Measurements from ENCODE around the gene BARHL1. TPM values are rescaled to one million over a fixed set of nuclear protein-coding genes. Genes with fewer than 3 reads are reported as not detected.

Gene BARHL1
- total RNA-seq, 1 donor from 2014 or later: not detected

- intact Hi-C loops (cut with micrococcal nuclease): no loop called here
- no peak for DNase-seq (ENCODE audit: low spot score)
- H3K27me3 Mint-ChIP-seq (ENCODE audit: low read depth): peaks cover 42% of the 10 kb centered on the region
These were observed 9.4 kb downstream of the BARHL1 start for GRCh38 chr9:132591751-132592314.

GRCh38 chr9:132592451-132592850, 10.0 kb downstream of the BARHL1 start:
- peaks cover 42% of the 10 kb centered on the region for H3K27me3 Mint-ChIP-seq (ENCODE audit: low read depth)

More at GRCh38 chr9:132591751-132592314, 9.4 kb downstream of the BARHL1 start:
- Mint-ChIP-seq H3K36me3 (ENCODE audit: low read depth) (peaks cover 11% of the 10 kb centered on the region), H3K4me1 (ENCODE audit: low read depth) (peaks cover 1% of the 10 kb centered on the region), H3K9me3 (no peaks in the 10 kb centered on the region), H3K4me3 (ENCODE audit: low read depth) (no peak overlapping the region), H3K27ac (no peak overlapping the region)

GRCh38 chr9:132594412-132594811, 12.0 kb downstream of the BARHL1 start:
- Mint-ChIP-seq H3K27me3 (ENCODE audit: low read depth) (peaks cover 24% of the 10 kb centered on the region), H3K36me3 (ENCODE audit: low read depth) (peaks cover 11% of the 10 kb centered on the region), H3K9me3 (no peaks in the 10 kb centered on the region), H3K27ac (no peak overlapping the region), H3K4me1 (ENCODE audit: low read depth) (peaks cover 1% of the 10 kb centered on the region), H3K4me3 (ENCODE audit: low read depth) (no peak overlapping the region)
- DNase-seq (ENCODE audit: low spot score): no peak
- intact Hi-C loops (cut with micrococcal nuclease): no loop called here

More at GRCh38 chr9:132592451-132592850, 10.0 kb downstream of the BARHL1 start:
- Mint-ChIP-seq H3K4me1 (ENCODE audit: low read depth) (peaks cover 1% of the 10 kb centered on the region), H3K27ac (no peak overlapping the region), H3K36me3 (ENCODE audit: low read depth) (peaks cover 11% of the 10 kb centered on the region), H3K4me3 (ENCODE audit: low read depth) (no peak overlapping the region), H3K9me3 (no peaks in the 10 kb centered on the region)
- intact Hi-C loops (cut with micrococcal nuclease): no loop called here
- DNase-seq (ENCODE audit: low spot score): no peak

- Mint-ChIP-seq H3K4me1 (ENCODE audit: low read depth) (peaks cover 1% of the 10 kb centered on the region), H3K9me3 (no peaks in the 10 kb centered on the region), H3K27me3 (ENCODE audit: low read depth) (peaks cover 18% of the 10 kb centered on the region), H3K27ac (no peak overlapping the region), H3K4me3 (ENCODE audit: low read depth) (no peak overlapping the region), H3K36me3 (ENCODE audit: low read depth) (peaks cover 17% of the 10 kb centered on the region)
- DNase-seq (ENCODE audit: low spot score): no peak
- intact Hi-C loops (cut with micrococcal nuclease): no loop called here
These were observed 12.9 kb downstream of the BARHL1 start for GRCh38 chr9:132595319-132595718.

GRCh38 chr9:132596200-132596599, 13.8 kb downstream of the BARHL1 start:
- Mint-ChIP-seq H3K27ac (no peak overlapping the region), H3K27me3 (ENCODE audit: low read depth) (peaks cover 13% of the 10 kb centered on the region), H3K4me1 (ENCODE audit: low read depth) (peaks cover 1% of the 10 kb centered on the region), H3K4me3 (ENCODE audit: low read depth) (no peak overlapping the region), H3K36me3 (ENCODE audit: low read depth) (peaks cover 24% of the 10 kb centered on the region), H3K9me3 (no peaks in the 10 kb centered on the region)
- no peak for DNase-seq (ENCODE audit: low spot score)
- intact Hi-C loops (cut with micrococcal nuclease): no loop called here

- Mint-ChIP-seq H3K27ac (no peak overlapping the region), H3K9me3 (no peaks in the 10 kb centered on the region), H3K4me3 (ENCODE audit: low read depth) (no peak overlapping the region), H3K27me3 (ENCODE audit: low read depth) (peaks cover 4% of the 10 kb centered on the region), H3K36me3 (ENCODE audit: low read depth) (peaks cover 27% of the 10 kb centered on the region), H3K4me1 (ENCODE audit: low read depth) (peaks cover 5% of the 10 kb centered on the region)
- intact Hi-C loops (cut with micrococcal nuclease): no loop called here
- DNase-seq (ENCODE audit: low spot score): no peak
These were observed 14.8 kb downstream of the BARHL1 start for GRCh38 chr9:132597073-132597775.

- H3K27ac Mint-ChIP-seq: no peak overlapping the region
- no peak overlapping the region for H3K4me3 Mint-ChIP-seq (ENCODE audit: low read depth)
- H3K9me3 Mint-ChIP-seq: no peaks in the 10 kb centered on the region
- no peaks in the 10 kb centered on the region for H3K27me3 Mint-ChIP-seq (ENCODE audit: low read depth)
- DNase-seq (ENCODE audit: low spot score): no peak
- peaks cover 11% of the 10 kb centered on the region for H3K4me1 Mint-ChIP-seq (ENCODE audit: low read depth)
- peaks cover 32% of the 10 kb centered on the region for H3K36me3 Mint-ChIP-seq (ENCODE audit: low read depth)
- intact Hi-C loops (cut with micrococcal nuclease): no loop called here
These were observed 18.0 kb downstream of the BARHL1 start for GRCh38 chr9:132600326-132600984.

GRCh38 chr9:132602207-132602606, 19.8 kb downstream of the BARHL1 start:
- Mint-ChIP-seq H3K4me3 (ENCODE audit: low read depth) (no peak overlapping the region), H3K36me3 (ENCODE audit: low read depth) (peaks cover 29% of the 10 kb centered on the region), H3K4me1 (ENCODE audit: low read depth) (peaks cover 9% of the 10 kb centered on the region), H3K9me3 (no peaks in the 10 kb centered on the region), H3K27me3 (ENCODE audit: low read depth) (no peaks in the 10 kb centered on the region), H3K27ac (no peak overlapping the region)
- no peak for DNase-seq (ENCODE audit: low spot score)
- intact Hi-C loops (cut with micrococcal nuclease): no loop called here

GRCh38 chr9:132605387-132605786, 23.0 kb downstream of the BARHL1 start:
- H3K36me3 Mint-ChIP-seq (ENCODE audit: low read depth): peaks cover 47% of the 10 kb centered on the region
- H3K4me3 Mint-ChIP-seq (ENCODE audit: low read depth): no peak overlapping the region
- DNase-seq (ENCODE audit: low spot score): no peak
- intact Hi-C loops (cut with micrococcal nuclease): no loop called here
- H3K9me3 Mint-ChIP-seq: no peaks in the 10 kb centered on the region
- H3K27ac Mint-ChIP-seq: no peak overlapping the region
- H3K27me3 Mint-ChIP-seq (ENCODE audit: low read depth): no peaks in the 10 kb centered on the region
- peaks cover 14% of the 10 kb centered on the region for H3K4me1 Mint-ChIP-seq (ENCODE audit: low read depth)

- no peak overlapping the region for H3K27ac Mint-ChIP-seq
- DNase-seq (ENCODE audit: low spot score): no peak
- no peaks in the 10 kb centered on the region for H3K27me3 Mint-ChIP-seq (ENCODE audit: low read depth)
- H3K4me1 Mint-ChIP-seq (ENCODE audit: low read depth): peaks cover 14% of the 10 kb centered on the region
- H3K9me3 Mint-ChIP-seq: no peaks in the 10 kb centered on the region
- H3K36me3 Mint-ChIP-seq (ENCODE audit: low read depth): peaks cover 49% of the 10 kb centered on the region
- H3K4me3 Mint-ChIP-seq (ENCODE audit: low read depth): no peak overlapping the region
- intact Hi-C loops (cut with micrococcal nuclease): no loop called here
These were observed 23.7 kb downstream of the BARHL1 start for GRCh38 chr9:132606066-132606465.

GRCh38 chr9:132609184-132609583, 26.8 kb downstream of the BARHL1 start:
- no peak for DNase-seq (ENCODE audit: low spot score)
- H3K4me3 Mint-ChIP-seq (ENCODE audit: low read depth): no peak overlapping the region
- H3K36me3 Mint-ChIP-seq (ENCODE audit: low read depth): peaks cover 53% of the 10 kb centered on the region
- H3K27me3 Mint-ChIP-seq (ENCODE audit: low read depth): no peaks in the 10 kb centered on the region
- intact Hi-C loops (cut with micrococcal nuclease): no loop called here
- peaks cover 5% of the 10 kb centered on the region for H3K4me1 Mint-ChIP-seq (ENCODE audit: low read depth)
- no peak overlapping the region for H3K27ac Mint-ChIP-seq
- H3K9me3 Mint-ChIP-seq: no peaks in the 10 kb centered on the region

GRCh38 chr9:132609829-132610228, 27.4 kb downstream of the BARHL1 start:
- peaks cover 57% of the 10 kb centered on the region for H3K36me3 Mint-ChIP-seq (ENCODE audit: low read depth)
- H3K9me3 Mint-ChIP-seq: no peaks in the 10 kb centered on the region
- H3K4me1 Mint-ChIP-seq (ENCODE audit: low read depth): peaks cover 5% of the 10 kb centered on the region
- H3K4me3 Mint-ChIP-seq (ENCODE audit: low read depth): no peak overlapping the region
- intact Hi-C loops (cut with micrococcal nuclease): no loop called here
- H3K27ac Mint-ChIP-seq: no peak overlapping the region
- no peaks in the 10 kb centered on the region for H3K27me3 Mint-ChIP-seq (ENCODE audit: low read depth)
- no peak for DNase-seq (ENCODE audit: low spot score)

GRCh38 chr9:132610661-132611060, 28.3 kb downstream of the BARHL1 start:
- Mint-ChIP-seq H3K27ac (no peak overlapping the region), H3K27me3 (ENCODE audit: low read depth) (no peaks in the 10 kb centered on the region), H3K36me3 (ENCODE audit: low read depth) (peaks cover 52% of the 10 kb centered on the region), H3K4me1 (ENCODE audit: low read depth) (peaks cover 5% of the 10 kb centered on the region), H3K4me3 (ENCODE audit: low read depth) (no peak overlapping the region), H3K9me3 (no peaks in the 10 kb centered on the region)
- intact Hi-C loops (cut with micrococcal nuclease): no loop called here
- no peak for DNase-seq (ENCODE audit: low spot score)

Measured in activated T-helper 2 cell treated with anti-CD3 and anti-CD28 coated beads, Interferon-gamma antibody, Interleukin-2, Interleukin-4, amounts not matched to agents 10 μg/mL and 5 μg/mL and 100 μg/mL, durations not matched to agents 14 hours and 24 hours and 36 hours (primary cell).